Spleen (tissue), 7 donors: Measurements from ENCODE around the gene DOCK10.

Source experiments
- CTCF ChIP-seq, 11 experiments: fragments of 200-600 bp in 7 of 11; fragments of 450-650 bp in 4 of 11; sonication (generic) in 4 of 11; IDR thresholded peaks in 8 of 11; conservative IDR thresholded peaks in 3 of 11; 1 replicate in 7 of 11; 2 replicates in 4 of 11; pipeline versions ENCODE4 v1.4.0 to v1.8.0; 2016 to 2021; ENCODE audit warnings: antibody characterized with exemption in 11 of 11, inconsistent platforms in 4 of 11, mild to moderate bottlenecking in 1 of 11
- POLR2A ChIP-seq, 3 donors: fragments of 450-650 bp; IDR thresholded peaks; one replicate each; pipeline ENCODE4 v1.5.1; 2017; ENCODE audit warnings: antibody characterized with exemption in 3 of 3, mild to moderate bottlenecking in 1 of 3
- donor health status: DM: no; HTN: no; CAD: no; lungs with moderate emphysema.
- donor health status: DM: no; HTN: no; CAD: no.
- donor health status: DM: no; HTN: no; CAD: no.

GRCh38 chr2:224958462-224958857 lies 83.8 kb downstream of the DOCK10 start:
- TF ChIP-seq POLR2A (IDR thresholded peaks at IDR 0.05) (no peak), CTCF (IDR thresholded peaks at IDR 0.05 in 8 of 11, conservative IDR thresholded peaks at IDR 0.05 in 3 of 11) (no peak)
